ENCODE measurements around the gene ESYT1. TPM values are rescaled to one million over a fixed set of nuclear protein-coding genes. Genes with fewer than 3 reads are reported as not detected.
A peak's percentile ranks its signal among the peaks of the same experiment; 100 is the strongest.

The ESYT1 gene
- total and polyA plus RNA-seq, 9 donors = 62.3 to 139 (median 97.3) TPM

DNA sequence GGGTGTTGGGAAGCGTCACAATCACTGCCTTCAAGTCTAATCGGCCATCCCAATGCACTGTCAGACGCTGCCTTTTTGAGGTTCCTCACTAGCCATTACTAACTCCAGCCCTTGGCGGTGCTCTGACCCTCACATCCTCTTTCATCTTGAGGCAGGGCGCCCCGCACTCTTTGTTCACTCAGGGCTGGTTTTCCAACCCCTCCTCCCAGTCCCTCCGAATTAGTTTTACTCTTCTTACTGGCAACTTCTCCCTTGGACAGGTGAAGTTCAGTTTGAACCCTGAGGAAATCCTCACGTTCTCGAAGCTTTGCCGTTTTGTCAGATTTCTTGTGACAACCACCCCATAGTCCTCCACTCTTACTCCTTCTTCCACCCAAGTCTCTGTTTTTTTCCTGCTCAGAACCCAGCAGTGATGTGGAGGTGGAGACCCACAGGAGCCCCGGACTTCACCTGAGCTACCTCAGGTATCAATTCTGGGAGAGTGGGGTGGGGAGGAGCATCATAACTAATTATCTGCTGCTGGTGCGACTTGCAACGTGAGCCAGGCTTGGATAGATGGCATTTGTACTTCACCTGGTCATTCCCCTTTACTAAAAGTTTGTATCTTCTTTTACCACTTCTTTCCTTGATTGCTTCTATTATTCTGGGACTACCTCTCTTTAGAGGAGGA lies 9.2 kb upstream of the ESYT1 start:
- no peak for DNase-seq
- Histone ChIP-seq H3K27ac (peak overlapping the region; percentile 84 to 91), H3K4me1 (ENCODE audit: insufficient read depth) (peaks cover 2% of the 10 kb centered on the region), H3K27me3 (no peaks in the 10 kb centered on the region), H3K9me3 (no peaks in the 10 kb centered on the region), H3K4me3 (peak overlapping the region; percentile 76), H3K36me3 (no peaks in the 10 kb centered on the region)
- intact Hi-C loops (cut with DNase I) = loop anchor here in 2 of 4 donors (2.0 kb wide), 2 partner anchors 72 to 106 kb away; partner anchors contain the start of gene NABP2 (in 1 of the 2)
- no peak for TF ChIP-seq EP300 (IDR thresholded peaks at IDR 0.05)
- TF ChIP-seq, protein P1, sequence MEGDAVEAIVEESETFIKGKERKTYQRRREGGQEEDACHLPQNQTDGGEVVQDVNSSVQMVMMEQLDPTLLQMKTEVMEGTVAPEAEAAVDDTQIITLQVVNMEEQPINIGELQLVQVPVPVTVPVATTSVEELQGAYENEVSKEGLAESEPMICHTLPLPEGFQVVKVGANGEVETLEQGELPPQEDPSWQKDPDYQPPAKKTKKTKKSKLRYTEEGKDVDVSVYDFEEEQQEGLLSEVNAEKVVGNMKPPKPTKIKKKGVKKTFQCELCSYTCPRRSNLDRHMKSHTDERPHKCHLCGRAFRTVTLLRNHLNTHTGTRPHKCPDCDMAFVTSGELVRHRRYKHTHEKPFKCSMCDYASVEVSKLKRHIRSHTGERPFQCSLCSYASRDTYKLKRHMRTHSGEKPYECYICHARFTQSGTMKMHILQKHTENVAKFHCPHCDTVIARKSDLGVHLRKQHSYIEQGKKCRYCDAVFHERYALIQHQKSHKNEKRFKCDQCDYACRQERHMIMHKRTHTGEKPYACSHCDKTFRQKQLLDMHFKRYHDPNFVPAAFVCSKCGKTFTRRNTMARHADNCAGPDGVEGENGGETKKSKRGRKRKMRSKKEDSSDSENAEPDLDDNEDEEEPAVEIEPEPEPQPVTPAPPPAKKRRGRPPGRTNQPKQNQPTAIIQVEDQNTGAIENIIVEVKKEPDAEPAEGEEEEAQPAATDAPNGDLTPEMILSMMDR (IDR thresholded peaks at IDR 0.05) = no peak
- no peak for TF ChIP-seq POLR2A (IDR thresholded peaks at IDR 0.05)
- WGBS, 3 donors = 4 to 8% (median 5%) methylated on average over 13 of the region's 13 CpGs

DNA sequence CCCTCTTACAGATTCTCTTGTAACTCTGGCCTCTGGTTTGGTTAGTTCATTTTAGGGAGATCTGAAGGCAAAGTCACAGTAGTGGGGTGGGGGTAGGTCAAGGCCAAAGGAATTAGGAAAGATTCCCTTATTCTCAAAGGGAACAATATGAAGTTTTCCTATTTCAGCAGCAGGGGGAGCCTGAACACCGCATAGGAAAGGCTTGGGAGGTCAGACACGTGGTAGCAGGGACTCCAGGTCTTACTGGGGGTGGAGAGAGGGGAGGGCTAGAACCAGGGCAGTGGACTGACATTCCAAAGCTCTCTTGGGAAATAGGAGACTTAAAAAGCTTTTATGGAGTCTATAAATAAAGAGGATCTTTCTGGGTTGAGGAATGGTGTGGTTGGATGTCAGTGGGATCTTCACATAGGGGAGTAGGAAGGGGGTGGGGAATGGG lies 8.7 kb upstream of the ESYT1 start:
- Histone ChIP-seq H3K9me3 (no peaks in the 10 kb centered on the region), H3K27me3 (no peaks in the 10 kb centered on the region), H3K36me3 (no peaks in the 10 kb centered on the region), H3K4me3 (peak overlapping the region; percentile 76), H3K4me1 (ENCODE audit: insufficient read depth) (peaks cover 2% of the 10 kb centered on the region), H3K27ac (peak overlapping the region; percentile 84 to 91)
- intact Hi-C loops (cut with DNase I) = loop anchor here in 2 of 4 donors (2.0 kb wide), 2 partner anchors 71 to 105 kb away; partner anchors contain the start of gene NABP2 (in 1 of the 2)
- no peak for TF ChIP-seq POLR2A (IDR thresholded peaks at IDR 0.05)
- TF ChIP-seq, protein P1 (IDR thresholded peaks at IDR 0.05) = peak; percentile 69 to 88 (median 86)
- DNase-seq = peak; percentile 71 to 81 (median 77)
- WGBS, 3 donors = 0 to 1% (median 0%) methylated on average over 2 of the region's 2 CpGs

DNA sequence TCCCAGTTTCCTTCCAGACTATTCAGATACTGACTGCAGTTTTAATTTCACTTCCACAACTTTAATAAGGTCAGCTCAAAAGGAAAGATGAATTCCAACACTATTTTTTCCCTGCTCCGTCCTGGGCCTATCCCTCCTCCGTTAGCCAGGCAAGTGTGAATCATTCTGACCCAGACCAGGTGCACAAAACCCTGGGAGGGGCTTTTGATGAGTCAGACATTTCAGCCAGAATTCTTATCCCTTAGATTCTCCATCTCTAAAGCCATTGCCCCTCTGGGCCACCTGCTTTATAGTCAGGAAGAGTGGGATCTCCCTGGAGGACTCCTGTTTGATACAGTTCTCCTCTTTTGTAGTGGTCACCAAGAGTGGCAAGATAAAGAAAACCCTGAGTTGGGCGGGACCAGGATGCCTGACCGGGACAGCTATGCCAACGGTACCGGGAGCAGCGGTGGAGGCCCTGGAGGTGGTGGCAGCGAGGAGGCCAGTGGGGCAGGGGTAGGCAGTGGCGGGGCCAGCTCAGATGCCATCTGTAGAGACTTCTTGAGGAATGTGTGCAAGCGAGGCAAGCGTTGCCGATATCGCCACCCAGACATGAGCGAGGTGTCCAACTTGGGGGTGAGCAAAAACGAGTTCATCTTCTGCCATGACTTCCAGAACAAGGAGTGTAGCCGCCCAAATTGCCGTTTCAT lies 7.8 kb upstream of the ESYT1 start:
- Histone ChIP-seq H3K4me1 (ENCODE audit: insufficient read depth) (peaks cover 2% of the 10 kb centered on the region), H3K9me3 (no peaks in the 10 kb centered on the region), H3K36me3 (no peaks in the 10 kb centered on the region), H3K4me3 (no peak overlapping the region), H3K27ac (peak overlapping the region in 1 of 2 donors; percentile 84), H3K27me3 (no peaks in the 10 kb centered on the region)
- peak in 4 of 5 donors; percentile 37 to 51 (median 42) for DNase-seq
- intact Hi-C loops (cut with DNase I) = loop anchor here (2.0 to 10.0 kb wide), 5 partner anchors 42 to 1582 kb away; partner anchors contain the start of genes NABP2 (in 2 of the 4), RNF41 (in 2 of the 4), SMARCC2 (in 2 of the 4) and SPRYD4 (in 2 of the 4)
- TF ChIP-seq EP300 (IDR thresholded peaks at IDR 0.05) (no peak), POLR2A (IDR thresholded peaks at IDR 0.05) (no peak)
- TF ChIP-seq, protein P1 (IDR thresholded peaks at IDR 0.05) = no peak
- 84 to 86% (median 85%) methylated on average over 17 of the region's 17 CpGs for WGBS, 3 donors

GRCh38 chr12:56121204-56121870 lies 6.7 kb upstream of the ESYT1 start:
- intact Hi-C loops (cut with DNase I) = loop anchor here (2.0 to 10.0 kb wide), 5 partner anchors 41 to 1581 kb away; partner anchors contain the start of genes NABP2 (in 2 of the 4), RNF41 (in 2 of the 4), SMARCC2 (in 2 of the 4) and SPRYD4 (in 2 of the 4)
- H3K4me1 ChIP-seq (ENCODE audit: insufficient read depth) = peaks cover 2% of the 10 kb centered on the region
- no peaks in the 10 kb centered on the region for H3K9me3 ChIP-seq
- TF ChIP-seq, protein P1 (IDR thresholded peaks at IDR 0.05) = no peak
- no peak for TF ChIP-seq POLR2A (IDR thresholded peaks at IDR 0.05)
- TF ChIP-seq EP300 (IDR thresholded peaks at IDR 0.05) = no peak
- WGBS, 3 donors = 74 to 79% (median 77%) methylated on average over 11 of the region's 11 CpGs
- no peaks in the 10 kb centered on the region for H3K36me3 ChIP-seq
- no peak overlapping the region for H3K4me3 ChIP-seq
- no peak for DNase-seq
- H3K27ac ChIP-seq = no peak overlapping the region
- no peaks in the 10 kb centered on the region for H3K27me3 ChIP-seq

Data from ovary (tissue), 9 donors.